Stomach (tissue), 9 donors: ENCODE measurements around the gene SPTAN1. TPM values are rescaled to one million over a fixed set of nuclear protein-coding genes. Genes with fewer than 3 reads are reported as not detected.
A peak's percentile ranks its signal among the peaks of the same experiment; 100 is the strongest.

Source experiments
- DNase-seq, 2 donors: peaks; one replicate each; pipeline versions ENCODE4 v3.0.0 to v3.0.0-alpha.2; 2013 to 2019
- H3K27ac ChIP-seq, 5 donors: fragments of 200-600 bp in 4 of 5; sonication (generic) in 4 of 5; one replicate each; pipeline ENCODE4 v1.5.1; 2013 to 2019; ENCODE audit warnings: mild to moderate bottlenecking in 1 of 5, moderate library complexity in 1 of 5
- H3K27me3 ChIP-seq, 3 donors: fragments of 200-600 bp; sonication (generic); one replicate each; pipeline ENCODE4 v1.5.1; 2017 to 2019; ENCODE audit warnings: mixed run types in 1 of 3
- H3K36me3 ChIP-seq, 4 donors: fragments of 200-600 bp; sonication (generic); 1 replicate in 3 of 4; 2 replicates in 1 of 4; pipeline ENCODE4 v1.5.1; 2016 to 2019
- H3K4me1 ChIP-seq, 4 donors: fragments of 200-600 bp; sonication (generic); one replicate each; pipeline ENCODE4 v1.5.1; 2016 to 2019
- H3K4me3 ChIP-seq, 4 donors: fragments of 200-600 bp; sonication (generic) in 3 of 4; one replicate each; pipeline ENCODE4 v1.5.1; 2016 to 2019; ENCODE audit warnings: mild to moderate bottlenecking in 1 of 4
- H3K9me3 ChIP-seq, 4 donors: fragments of 200-600 bp; sonication (generic); one replicate each; pipeline ENCODE4 v1.5.1; 2016 to 2019
- EP300 ChIP-seq: sonication (generic); formaldehyde crosslinking; IDR thresholded peaks from one replicate; pipeline ENCODE4 v1.6.1; 2017; ENCODE audit warnings: antibody characterized with exemption
- POLR2A ChIP-seq, 4 donors: fragments of 450-650 bp; IDR thresholded peaks; one replicate each; pipeline ENCODE4 v1.6.1; 2016; ENCODE audit warnings: antibody characterized with exemption in 4 of 4, control low read depth in 2 of 4, mild to moderate bottlenecking in 1 of 4, moderate library complexity in 1 of 4
- POLR2AphosphoS5 ChIP-seq, 3 donors: sonication (generic); formaldehyde crosslinking; IDR thresholded peaks; one replicate each; pipeline ENCODE4 v1.6.1; 2016; ENCODE audit warnings: antibody characterized with exemption in 3 of 3
- WGBS, 5 donors: extraction: QIAGEN DNeasy Blood & Tissue Kit in 3 of 5; methylation state at CpG; one replicate each; pipeline versions ENCODE4 v1.1.5 to v1.1.7; 2013 to 2018; 5-methylcytosine and 5-hydroxymethylcytosine counted together
- intact Hi-C: fragments of 100-400 bp; cut with DNase I; formaldehyde crosslinking; loops from one replicate; pipeline ENCODE4 v1.15.1; 2023; ENCODE audit warnings: low total_unique reads
- polyA plus RNA-seq, 3 donors: library from polyadenylated mRNA; stranded (reverse); fragments of 200-250 nt; gene quantifications; one replicate each; pipeline ENCODE4 v1.2.3, GENCODE V29; 2013
- total RNA-seq, 5 donors: library from RNA; depleted of rRNA; stranded (reverse); fragments of >200 nt; gene quantifications; one replicate each; pipeline versions ENCODE4 v1.1.0 to v1.2.3, GENCODE V29; 2014 to 2016
- TF ChIP-seq, protein P1 (sequence below), 7 experiments: fragments of 450-650 bp in 4 of 7; fragments of 200-600 bp in 3 of 7; sonication (generic) in 3 of 7; IDR thresholded peaks; one replicate each; pipeline ENCODE4 v1.5.1; 2016 to 2019; ENCODE audit warnings: antibody characterized with exemption in 7 of 7, control low read depth in 2 of 7, mild to moderate bottlenecking in 1 of 7
- donor health status: healthy with polysubstance abuse.
- donor health status: Bipolar disorder and iron deficiency.
- donor health status: healthy.

SPTAN1 gene
- total and polyA plus RNA-seq, 8 donors: 41.4 to 726 (median 305) TPM

GRCh38 chr9:128558431-128559310, 6.3 kb downstream of the SPTAN1 start:
- DNase-seq: peak; percentile 87 to 93
- TF ChIP-seq POLR2AphosphoS5 (IDR thresholded peaks at IDR 0.05): peak; percentile 61 to 89 (median 63)
- TF ChIP-seq POLR2A (IDR thresholded peaks at IDR 0.05): no peak
- Histone ChIP-seq H3K27me3 (no peaks in the 10 kb centered on the region), H3K27ac (peak overlapping the region; percentile 68 to 86 (median 81)), H3K9me3 (no peaks in the 10 kb centered on the region), H3K4me1 (peaks cover 54 to 76% (median 65%) of the 10 kb centered on the region in 4 donors), H3K4me3 (peak overlapping the region in 2 of 4 donors; percentile 1 to 6), H3K36me3 (peaks cover 0 to 6% (median 5%) of the 10 kb centered on the region in 4 donors)
- WGBS, 5 donors: 0 to 8% (median 4%) methylated on average over 12 of the region's 12 CpGs
- intact Hi-C loops: no loop called here

GRCh38 chr9:128565578-128565977, 13.2 kb downstream of the SPTAN1 start:
- Histone ChIP-seq H3K36me3 (peaks cover 25 to 55% (median 51%) of the 10 kb centered on the region in 4 donors), H3K4me1 (peaks cover 0 to 15% (median 7%) of the 10 kb centered on the region in 4 donors), H3K27me3 (no peaks in the 10 kb centered on the region), H3K27ac (peak overlapping the region in 1 of 5 donors; percentile 2), H3K9me3 (no peaks in the 10 kb centered on the region), H3K4me3 (no peak overlapping the region)
- 65 to 80% (median 70%) methylated on average over 4 of the region's 4 CpGs for WGBS, 5 donors
- TF ChIP-seq EP300 (no peak), POLR2A (IDR thresholded peaks at IDR 0.05) (no peak), POLR2AphosphoS5 (IDR thresholded peaks at IDR 0.05) (no peak)
- TF ChIP-seq, protein P1, sequence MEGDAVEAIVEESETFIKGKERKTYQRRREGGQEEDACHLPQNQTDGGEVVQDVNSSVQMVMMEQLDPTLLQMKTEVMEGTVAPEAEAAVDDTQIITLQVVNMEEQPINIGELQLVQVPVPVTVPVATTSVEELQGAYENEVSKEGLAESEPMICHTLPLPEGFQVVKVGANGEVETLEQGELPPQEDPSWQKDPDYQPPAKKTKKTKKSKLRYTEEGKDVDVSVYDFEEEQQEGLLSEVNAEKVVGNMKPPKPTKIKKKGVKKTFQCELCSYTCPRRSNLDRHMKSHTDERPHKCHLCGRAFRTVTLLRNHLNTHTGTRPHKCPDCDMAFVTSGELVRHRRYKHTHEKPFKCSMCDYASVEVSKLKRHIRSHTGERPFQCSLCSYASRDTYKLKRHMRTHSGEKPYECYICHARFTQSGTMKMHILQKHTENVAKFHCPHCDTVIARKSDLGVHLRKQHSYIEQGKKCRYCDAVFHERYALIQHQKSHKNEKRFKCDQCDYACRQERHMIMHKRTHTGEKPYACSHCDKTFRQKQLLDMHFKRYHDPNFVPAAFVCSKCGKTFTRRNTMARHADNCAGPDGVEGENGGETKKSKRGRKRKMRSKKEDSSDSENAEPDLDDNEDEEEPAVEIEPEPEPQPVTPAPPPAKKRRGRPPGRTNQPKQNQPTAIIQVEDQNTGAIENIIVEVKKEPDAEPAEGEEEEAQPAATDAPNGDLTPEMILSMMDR (IDR thresholded peaks at IDR 0.05): no peak
- intact Hi-C loops: no loop called here
- no peak for DNase-seq

GRCh38 chr9:128568470-128569078, 16.2 kb downstream of the SPTAN1 start:
- TF ChIP-seq POLR2A (IDR thresholded peaks at IDR 0.05) (no peak), EP300 (no peak), POLR2AphosphoS5 (IDR thresholded peaks at IDR 0.05) (no peak)
- TF ChIP-seq, protein P1 (IDR thresholded peaks at IDR 0.05): no peak
- H3K36me3 ChIP-seq: peaks cover 41 to 79% (median 76%) of the 10 kb centered on the region in 4 donors
- H3K27ac ChIP-seq: no peak overlapping the region
- WGBS, 5 donors: 73 to 83% (median 80%) methylated on average over 8 of the region's 8 CpGs
- intact Hi-C loops: no loop called here
- H3K4me3 ChIP-seq: no peak overlapping the region
- H3K27me3 ChIP-seq: no peaks in the 10 kb centered on the region
- H3K4me1 ChIP-seq: peaks cover 0 to 11% (median 4%) of the 10 kb centered on the region in 4 donors
- H3K9me3 ChIP-seq: no peaks in the 10 kb centered on the region
- no peak for DNase-seq

- Histone ChIP-seq H3K27me3 (no peaks in the 10 kb centered on the region), H3K9me3 (no peaks in the 10 kb centered on the region), H3K4me3 (no peak overlapping the region), H3K27ac (peak overlapping the region in 3 of 5 donors; percentile 11 to 38 (median 28)), H3K4me1 (peaks cover 0 to 19% (median 5%) of the 10 kb centered on the region in 4 donors), H3K36me3 (peaks cover 76 to 98% (median 96%) of the 10 kb centered on the region in 4 donors)
- WGBS, 5 donors: 19 to 43% (median 33%) methylated on average over 4 of the region's 4 CpGs
- peak in 1 of 3 donors; percentile 43 for TF ChIP-seq POLR2AphosphoS5 (IDR thresholded peaks at IDR 0.05)
- no peak for TF ChIP-seq POLR2A (IDR thresholded peaks at IDR 0.05)
- DNase-seq: no peak
- intact Hi-C loops: no loop called here
Observed at GRCh38 chr9:128575469-128575868, 23.1 kb downstream of the SPTAN1 start.

GRCh38 chr9:128575916-128576315, 23.5 kb downstream of the SPTAN1 start:
- intact Hi-C loops: no loop called here
- Histone ChIP-seq H3K9me3 (no peaks in the 10 kb centered on the region), H3K4me1 (peaks cover 0 to 19% (median 5%) of the 10 kb centered on the region in 4 donors), H3K4me3 (no peak overlapping the region), H3K27ac (peak overlapping the region in 3 of 5 donors; percentile 11 to 38 (median 28)), H3K36me3 (peaks cover 80 to 98% (median 96%) of the 10 kb centered on the region in 4 donors), H3K27me3 (no peaks in the 10 kb centered on the region)
- WGBS, 5 donors: 77 to 94% (median 87%) methylated on average over 2 of the region's 2 CpGs
- no peak for DNase-seq
- TF ChIP-seq, protein P1 (IDR thresholded peaks at IDR 0.05): no peak
- no peak for TF ChIP-seq EP300
- TF ChIP-seq POLR2A (IDR thresholded peaks at IDR 0.05): no peak
- no peak for TF ChIP-seq POLR2AphosphoS5 (IDR thresholded peaks at IDR 0.05)
